GM20431 (cell line): Measurements from ENCODE around the gene CPEB4.

Source experiments
- in situ Hi-C: fragments of 300-500 bp; cut with MseI, MboI; formaldehyde crosslinking; loops from one replicate; pipeline ENCODE4 v1.15.0; 2020; ENCODE audit warnings: low sequenced_read_pairs; ENCODE audit not compliant: unreplicated experiment

The CPEB4 gene

GRCh38 chr5:173969167-173970049 lies 81.3 kb downstream of the CPEB4 start:
- in situ Hi-C loops: loop anchor here (5.0 kb wide), 1 partner anchor 347 kb away; no protein-coding TSS in a partner anchor

DNA sequence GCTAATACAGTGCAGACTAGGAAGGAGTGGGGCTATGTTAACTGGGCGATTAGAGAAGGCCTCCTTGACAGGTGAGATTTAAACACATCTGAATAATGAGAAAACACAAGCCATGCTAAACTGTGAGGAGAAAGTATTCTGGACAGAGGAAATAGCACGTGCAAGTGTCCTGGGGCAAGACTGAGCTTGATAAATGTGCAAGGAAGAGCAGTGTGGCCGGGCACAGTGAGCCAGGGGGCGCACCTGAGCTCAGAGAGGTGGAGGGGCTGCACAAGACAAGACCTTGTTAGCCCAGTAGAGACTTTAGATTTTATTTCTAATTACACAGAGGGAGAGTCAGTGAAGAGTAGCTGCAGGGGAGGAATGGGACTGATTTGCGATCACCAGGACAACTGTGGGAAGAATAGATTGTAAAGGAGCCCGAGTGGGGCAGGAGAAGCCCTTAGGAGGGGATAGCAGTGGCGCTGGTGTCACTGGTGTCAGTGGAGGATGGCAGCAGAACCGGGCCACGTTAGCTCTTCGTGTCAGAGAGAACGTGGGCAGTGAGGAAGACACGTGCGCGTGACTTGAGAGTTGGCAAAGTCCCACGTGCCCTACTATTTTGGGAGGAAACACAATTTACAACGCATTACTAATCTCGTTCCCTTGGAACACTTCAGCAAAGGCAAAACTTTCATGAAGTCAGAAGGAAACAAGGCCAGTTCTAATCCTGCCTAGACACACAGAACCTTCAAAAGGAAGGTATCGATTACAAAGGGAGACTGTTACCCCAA lies 82.9 kb downstream of the CPEB4 start:
- in situ Hi-C loops: loop anchor here (5.0 kb wide), 1 partner anchor 349 kb away; no protein-coding TSS in a partner anchor

GRCh38 chr5:173971681-173972345 lies 83.7 kb downstream of the CPEB4 start:
- in situ Hi-C loops: loop anchor here (5.0 kb wide), 1 partner anchor 350 kb away; no protein-coding TSS in a partner anchor

GRCh38 chr5:173972607-173972924 lies 84.4 kb downstream of the CPEB4 start:
- in situ Hi-C loops: loop anchor here (5.0 kb wide), 1 partner anchor 350 kb away; no protein-coding TSS in a partner anchor

DNA sequence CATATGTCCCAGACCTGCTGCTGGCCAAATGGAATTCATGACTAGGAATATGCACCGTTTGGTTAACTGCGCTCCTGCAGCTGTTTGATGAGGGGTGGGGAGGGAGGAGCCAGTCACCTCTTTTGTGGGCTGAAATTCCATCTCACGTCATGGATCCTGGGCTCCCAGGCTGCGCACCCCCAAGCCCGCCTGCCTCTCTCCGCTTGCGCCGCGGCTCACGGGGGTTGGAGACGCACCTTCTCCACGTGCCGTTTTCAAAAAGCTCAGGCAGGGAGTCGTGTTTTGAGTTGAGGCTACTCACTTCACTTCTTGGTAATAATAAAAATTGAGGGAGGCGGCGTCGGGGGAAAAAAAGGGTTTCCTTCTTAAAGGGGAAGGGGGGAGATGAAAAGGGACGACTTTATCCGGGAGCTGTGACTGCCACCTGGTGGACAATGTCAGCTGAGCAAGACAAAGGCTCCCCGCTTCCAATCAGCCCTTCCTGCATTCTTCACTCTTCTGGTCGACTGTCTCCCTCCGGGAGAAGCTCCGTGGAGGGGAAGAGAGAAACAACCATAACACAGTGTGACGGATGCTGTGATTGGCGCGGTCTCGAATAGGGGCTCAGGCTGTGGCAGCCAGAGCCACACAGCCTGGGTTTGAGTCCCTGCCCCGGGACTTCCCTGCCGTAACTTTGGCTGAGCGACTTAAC lies 84.9 kb downstream of the CPEB4 start:
- in situ Hi-C loops: loop anchor here (5.0 kb wide), 1 partner anchor 351 kb away; no protein-coding TSS in a partner anchor

GRCh38 chr5:173973616-173973969 lies 85.4 kb downstream of the CPEB4 start:
- in situ Hi-C loops: loop anchor here (5.0 kb wide), 1 partner anchor 351 kb away; no protein-coding TSS in a partner anchor

GRCh38 chr5:173974688-173975239 lies 86.6 kb downstream of the CPEB4 start:
- in situ Hi-C loops: loop anchor here (5.0 kb wide), 1 partner anchor 352 kb away; no protein-coding TSS in a partner anchor

DNA sequence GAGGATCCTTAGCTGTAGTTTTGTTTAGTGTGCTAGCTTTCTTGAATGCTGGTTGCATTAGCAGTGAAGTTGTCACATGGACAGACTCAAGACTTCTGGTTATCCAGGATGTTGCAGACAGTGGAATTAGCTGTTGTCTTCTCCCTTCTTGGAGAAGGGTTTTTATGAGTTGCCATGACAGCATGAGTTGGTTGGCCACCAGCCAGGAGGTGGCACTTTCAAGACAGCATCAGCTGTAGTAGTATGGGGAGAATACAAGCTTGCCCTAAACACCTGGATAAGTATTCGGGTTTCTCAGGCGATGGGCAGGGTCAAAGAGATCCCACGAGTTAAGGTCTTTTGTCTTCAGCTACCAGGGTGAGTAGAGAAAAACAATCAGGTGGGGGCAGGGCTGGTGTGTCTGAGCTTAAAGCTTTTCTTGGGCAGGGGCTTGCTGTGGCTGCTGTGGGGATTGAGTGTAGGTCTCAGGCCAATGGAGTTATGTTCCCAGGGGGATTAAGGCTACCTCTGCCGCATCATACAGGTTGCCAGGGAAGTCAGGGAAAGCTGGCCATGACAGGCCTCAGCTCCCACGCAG lies 93.1 kb downstream of the CPEB4 start:
- in situ Hi-C loops: no loop called here

DNA sequence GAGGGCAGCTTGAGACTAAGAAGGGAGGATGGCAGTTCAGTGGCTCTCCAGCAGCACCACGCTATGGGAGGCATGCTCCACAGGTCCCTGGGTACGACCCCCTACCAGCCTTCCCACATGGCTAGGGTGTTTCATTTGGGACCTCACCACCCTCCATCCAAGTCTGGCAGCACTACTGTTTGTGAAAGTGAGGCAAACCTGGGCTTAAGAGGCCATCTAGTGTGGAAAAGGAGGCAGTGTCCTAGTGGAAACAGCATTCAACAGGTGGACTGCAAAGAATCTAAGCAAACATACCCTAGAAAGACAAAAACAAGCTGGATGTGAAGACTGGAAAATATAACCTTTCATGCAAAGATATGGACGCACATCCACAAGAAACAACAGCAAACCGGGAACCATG lies 96.1 kb downstream of the CPEB4 start:
- in situ Hi-C loops: no loop called here

DNA sequence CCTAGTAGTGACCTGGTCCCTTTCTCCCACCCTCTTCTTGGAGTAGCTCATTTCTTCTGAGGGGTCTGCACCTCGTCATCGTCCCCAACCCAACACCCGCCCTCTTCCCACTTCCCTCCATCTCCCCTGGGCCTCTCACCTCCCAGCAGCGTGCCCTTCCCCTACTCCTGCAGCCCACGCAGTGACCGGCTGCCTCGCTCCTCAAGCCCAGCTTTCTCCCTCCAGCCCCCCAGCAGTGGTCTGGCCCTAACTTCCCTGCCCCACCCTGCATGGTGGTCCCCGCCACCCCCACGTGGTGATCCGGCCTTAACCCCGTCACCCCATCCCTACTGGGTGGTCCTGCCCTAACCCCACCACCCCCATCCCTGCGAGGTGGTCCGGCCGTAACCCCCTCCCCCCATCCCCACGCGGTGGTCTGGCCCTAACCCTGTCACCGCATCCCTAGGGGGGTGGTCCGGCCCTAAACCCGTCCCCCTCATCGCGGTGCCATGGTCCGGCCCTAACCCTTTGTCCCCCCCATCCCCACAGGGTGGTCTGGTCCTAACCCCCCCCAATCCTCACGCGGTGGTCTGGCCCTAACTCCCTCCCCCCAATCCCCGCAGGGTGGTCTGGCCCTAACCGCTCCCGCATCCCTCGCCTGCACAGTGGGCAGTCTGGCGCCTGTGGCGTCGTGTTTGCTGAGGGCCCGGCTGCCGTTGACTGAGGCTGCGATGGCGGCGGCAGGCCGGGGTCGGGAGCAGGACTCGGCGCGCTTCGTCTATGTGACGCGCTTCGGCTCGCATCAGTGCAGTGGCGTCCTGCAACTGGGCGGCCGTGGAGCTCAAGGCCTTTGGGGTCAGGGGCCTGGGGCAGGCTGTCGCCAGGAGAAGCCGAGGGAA lies 100.6 kb downstream of the CPEB4 start, which contains the start of gene C5orf47:
Gene C5orf47, plus strand, starts transcription at position 617 of the 878 bp plus-strand sequence. Its CDS starts 94 bp downstream, at position 711.
- in situ Hi-C loops: no loop called here

DNA sequence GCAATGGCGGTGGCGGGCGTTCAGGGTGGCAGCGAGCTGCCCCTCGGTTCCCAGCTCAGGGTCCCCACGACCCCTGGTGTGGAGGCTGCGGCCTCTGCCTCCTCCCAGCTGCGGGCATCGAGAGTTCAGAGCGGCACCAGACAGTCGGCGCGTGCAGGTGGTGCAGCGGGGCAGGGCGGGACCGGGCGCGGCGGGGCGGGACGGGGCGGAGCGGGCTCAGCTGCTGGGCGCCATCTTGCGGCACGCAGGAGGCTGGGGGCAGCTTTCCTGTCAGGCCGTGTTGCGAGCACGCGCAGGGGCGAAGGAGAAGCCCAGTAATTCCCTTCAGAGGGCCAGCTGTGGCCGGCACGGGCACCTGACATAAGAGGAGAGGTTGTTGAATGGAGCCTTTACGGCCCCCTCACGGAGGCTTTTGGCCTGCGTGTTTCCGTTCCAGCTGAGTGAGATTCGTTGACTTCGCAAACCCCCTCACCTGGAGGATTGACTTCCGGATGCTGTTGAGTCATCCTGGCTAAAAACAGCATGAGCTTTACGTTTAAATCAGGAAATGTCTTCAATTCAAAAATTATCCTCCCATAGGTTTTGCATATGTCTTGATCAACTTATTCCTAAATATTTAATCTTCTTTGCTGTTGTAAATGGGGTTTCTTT lies 101.4 kb downstream of the CPEB4 start:
- in situ Hi-C loops: no loop called here

DNA sequence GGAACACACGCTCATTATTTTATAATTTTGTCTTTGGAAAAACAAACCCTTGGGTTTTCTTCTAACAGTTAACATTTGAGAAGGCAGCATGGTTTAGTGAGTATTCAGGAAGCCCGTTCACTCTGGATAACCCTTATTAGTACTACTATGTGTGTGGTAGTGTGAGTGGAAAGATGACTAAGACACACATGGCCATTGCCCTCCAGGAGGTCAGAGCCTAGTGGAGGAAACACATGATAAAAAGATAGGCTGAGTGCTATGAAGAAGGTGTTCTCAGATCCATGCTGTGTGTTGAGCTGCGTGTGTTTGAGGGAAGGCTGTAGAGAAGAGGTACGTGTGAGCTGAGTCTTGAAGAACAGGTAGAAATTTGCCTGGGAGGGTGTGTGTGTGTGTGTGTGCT lies 109.2 kb downstream of the CPEB4 start:
- in situ Hi-C loops: no loop called here

GRCh38 chr5:173998531-173998930 lies 110.4 kb downstream of the CPEB4 start:
- in situ Hi-C loops: no loop called here

DNA sequence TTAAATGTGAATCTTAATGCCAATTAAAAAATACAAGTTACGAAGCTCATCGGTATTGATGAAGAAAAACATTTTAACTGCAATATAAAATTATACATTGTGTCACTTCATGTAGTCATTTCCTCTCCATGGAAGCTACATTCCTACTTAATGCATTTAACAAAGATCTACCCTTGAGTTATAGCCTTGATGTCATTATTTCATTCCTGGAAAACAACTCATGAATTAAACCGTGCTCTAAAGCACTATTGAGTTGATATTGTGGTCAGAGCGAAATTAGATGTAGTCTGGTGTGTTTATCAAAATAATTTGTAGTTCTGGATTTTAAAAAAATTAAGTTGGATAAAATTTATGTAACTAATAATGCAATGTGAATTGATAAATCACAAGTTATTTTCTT lies 111.9 kb downstream of the CPEB4 start:
- in situ Hi-C loops: no loop called here

- in situ Hi-C loops: no loop called here
Measured at GRCh38 chr5:174003795-174004194, 115.6 kb downstream of the CPEB4 start.

GRCh38 chr5:174008922-174009321 lies 120.8 kb downstream of the CPEB4 start:
- in situ Hi-C loops: no loop called here

DNA sequence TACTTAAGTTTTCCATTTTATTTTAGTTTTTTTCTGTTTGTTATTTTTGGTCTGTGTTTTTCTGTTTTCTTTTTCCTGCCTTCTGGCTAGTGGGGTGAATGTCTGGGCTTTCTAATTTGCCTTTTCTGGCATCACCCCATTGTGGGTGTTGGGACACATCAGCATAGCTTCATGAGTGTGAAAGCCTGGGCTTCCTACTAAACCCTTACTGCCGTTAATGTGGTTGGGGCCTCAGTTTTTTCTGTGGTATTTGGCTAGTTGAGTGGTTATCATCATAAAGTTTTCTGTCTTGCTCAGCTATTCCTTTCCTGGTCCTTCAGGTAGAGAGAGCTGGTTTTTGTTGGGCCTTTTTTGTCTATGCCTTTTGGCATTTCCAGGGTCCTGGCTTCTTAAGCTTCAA lies 122.2 kb downstream of the CPEB4 start:
- in situ Hi-C loops: no loop called here

- in situ Hi-C loops: no loop called here
Measured at GRCh38 chr5:174011441-174011840, 123.3 kb downstream of the CPEB4 start.
